ENCODE data around the gene PRRC2C.
"Not testable (repeated sequence)": the region's sequence is repeated elsewhere in the genome, so short reads cannot be mapped to it uniquely, and the experiment has no call there.

The PRRC2C gene

GRCh38 chr1:171500304-171500703, 15.0 kb downstream of the PRRC2C start:
- no peak for DNase-seq (ENCODE audit: low read depth in 2 of 2)

- no peak for DNase-seq (ENCODE audit: low read depth in 2 of 2)
Observed at GRCh38 chr1:171500803-171501202, 15.5 kb downstream of the PRRC2C start.

- no peak for DNase-seq (ENCODE audit: low read depth in 2 of 2)
Observed at GRCh38 chr1:171501305-171502024, 16.1 kb downstream of the PRRC2C start.

GRCh38 chr1:171506525-171507304, 21.4 kb downstream of the PRRC2C start:
- DNase-seq (ENCODE audit: low read depth in 2 of 2), result no peak

GRCh38 chr1:171507435-171507834, 22.1 kb downstream of the PRRC2C start:
- DNase-seq (ENCODE audit: low read depth in 2 of 2), result no peak

- DNase-seq (ENCODE audit: low read depth in 2 of 2), result no peak
Observed at GRCh38 chr1:171509191-171509590, 23.9 kb downstream of the PRRC2C start.

- no peak for DNase-seq (ENCODE audit: low read depth in 2 of 2)
Observed at GRCh38 chr1:171513743-171514142, 28.4 kb downstream of the PRRC2C start.

GRCh38 chr1:171515299-171515698, 30.0 kb downstream of the PRRC2C start:
- DNase-seq (ENCODE audit: low read depth in 2 of 2), result no peak

GRCh38 chr1:171515741-171516140, 30.4 kb downstream of the PRRC2C start:
- DNase-seq (ENCODE audit: low read depth in 2 of 2), result no peak

- DNase-seq (ENCODE audit: low read depth in 2 of 2), result no peak
Observed at GRCh38 chr1:171521567-171521966, 36.2 kb downstream of the PRRC2C start.

GRCh38 chr1:171530676-171531075, 45.3 kb downstream of the PRRC2C start:
- no peak for DNase-seq (ENCODE audit: low read depth in 2 of 2)

GRCh38 chr1:171532520-171532919, 47.2 kb downstream of the PRRC2C start:
- DNase-seq (ENCODE audit: low read depth in 2 of 2), result no peak

- no peak for DNase-seq (ENCODE audit: low read depth in 2 of 2)
Observed at GRCh38 chr1:171545523-171545922, 60.2 kb downstream of the PRRC2C start.

- no peak for DNase-seq (ENCODE audit: low read depth in 2 of 2)
Observed at GRCh38 chr1:171550050-171550449, 64.7 kb downstream of the PRRC2C start.

- DNase-seq (ENCODE audit: low read depth in 2 of 2), result not testable (repeated sequence)
Observed at GRCh38 chr1:171550598-171551100, 65.3 kb downstream of the PRRC2C start.

- not testable (repeated sequence) for DNase-seq (ENCODE audit: low read depth in 2 of 2)
Observed at GRCh38 chr1:171553960-171554359, 68.6 kb downstream of the PRRC2C start.

- DNase-seq (ENCODE audit: low read depth in 2 of 2), result no peak
Observed at GRCh38 chr1:171563675-171564074, 78.3 kb downstream of the PRRC2C start.

- DNase-seq (ENCODE audit: low read depth in 2 of 2), result no peak
Observed at GRCh38 chr1:171566467-171566866, 81.1 kb downstream of the PRRC2C start.

- no peak for DNase-seq (ENCODE audit: low read depth in 2 of 2)
Observed at GRCh38 chr1:171570295-171570694, 85.0 kb downstream of the PRRC2C start.

- no peak for DNase-seq (ENCODE audit: low read depth in 2 of 2)
Observed at GRCh38 chr1:171576144-171576543, 90.8 kb downstream of the PRRC2C start.

- DNase-seq (ENCODE audit: low read depth in 2 of 2), result no peak
Observed at GRCh38 chr1:171581226-171581625, 95.9 kb downstream of the PRRC2C start.

- no peak for DNase-seq (ENCODE audit: low read depth in 2 of 2)
Observed at GRCh38 chr1:171581766-171582165, 96.4 kb downstream of the PRRC2C start.

GRCh38 chr1:171582589-171582988, 97.3 kb downstream of the PRRC2C start:
- DNase-seq (ENCODE audit: low read depth in 2 of 2), result no peak
